Glutamatergic neuron (in vitro differentiated cells): ENCODE results near the gene DHDH. TPM values are rescaled to one million over a fixed set of nuclear protein-coding genes. Genes with fewer than 3 reads are reported as not detected.
"Not testable (repeated sequence)": the region's sequence is repeated elsewhere in the genome, so short reads cannot be mapped to it uniquely, and the experiment has no call there.

Experiments
- DNase-seq: peaks from one replicate; pipeline ENCODE4 v3.0.0; 2022
- H3K27ac Mint-ChIP-seq: one replicate; pipeline ENCODE4 v1.8.0; 2020; ENCODE audit warnings: mild to moderate bottlenecking, mixed read lengths, inconsistent platforms; ENCODE audit not compliant: unreplicated experiment
- H3K27me3 Mint-ChIP-seq: one replicate; pipeline ENCODE4 v1.8.0; 2020; ENCODE audit warnings: mild to moderate bottlenecking, moderate library complexity, mixed read lengths, inconsistent platforms; ENCODE audit not compliant: unreplicated experiment
- H3K36me3 Mint-ChIP-seq: one replicate; pipeline ENCODE4 v1.8.0; 2020; ENCODE audit warnings: mild to moderate bottlenecking, mixed read lengths, inconsistent platforms; ENCODE audit not compliant: unreplicated experiment
- H3K4me1 Mint-ChIP-seq: one replicate; pipeline ENCODE4 v1.8.0; 2020; ENCODE audit warnings: mild to moderate bottlenecking, low read depth, mixed read lengths, inconsistent platforms; ENCODE audit not compliant: unreplicated experiment
- H3K4me3 Mint-ChIP-seq: one replicate; pipeline ENCODE4 v1.8.0; 2020; ENCODE audit warnings: mild to moderate bottlenecking, mixed read lengths, inconsistent platforms; ENCODE audit not compliant: unreplicated experiment
- H3K9me3 Mint-ChIP-seq: one replicate; pipeline ENCODE4 v1.8.0; 2020; ENCODE audit warnings: mild to moderate bottlenecking, moderate library complexity, mixed read lengths, inconsistent platforms; ENCODE audit not compliant: unreplicated experiment
- CTCF ChIP-seq: fragments of 200-600 bp; sonication (generic); IDR thresholded peaks from one replicate; pipeline ENCODE4 v1.5.0; 2021; ENCODE audit not compliant: partially characterized antibody, unreplicated experiment
- total RNA-seq: library from RNA; stranded (reverse); fragmentation: NEBNext Ultra II Directional; extraction: Animal tissue kit (Norgen Biotek cat#: 25700); gene quantifications from one replicate; pipeline ENCODE4 v1.2.1, GENCODE V29; 2021; ENCODE audit not compliant: unreplicated experiment

Gene DHDH
- total RNA-seq, 1 donor from 2014 or later = not detected

GRCh38 chr19:48895226-48895625, 38.3 kb upstream of the DHDH start:
- H3K4me3 Mint-ChIP-seq = no peak overlapping the region
- no peak for TF ChIP-seq CTCF
- peaks cover 14% of the 10 kb centered on the region for H3K27me3 Mint-ChIP-seq

GRCh38 chr19:48896191-48896720, 37.2 kb upstream of the DHDH start:
- peaks cover 13% of the 10 kb centered on the region for H3K27me3 Mint-ChIP-seq
- H3K27ac Mint-ChIP-seq = no peak overlapping the region
- DNase-seq = peak; percentile 58
- TF ChIP-seq CTCF = no peak
- H3K4me3 Mint-ChIP-seq = no peak overlapping the region
- no peaks in the 10 kb centered on the region for H3K36me3 Mint-ChIP-seq
- H3K9me3 Mint-ChIP-seq = peaks cover 7% of the 10 kb centered on the region
- peaks cover 6% of the 10 kb centered on the region for H3K4me1 Mint-ChIP-seq

More at GRCh38 chr19:48895226-48895625, 38.3 kb upstream of the DHDH start:
- H3K27ac Mint-ChIP-seq = no peak overlapping the region
- H3K4me1 Mint-ChIP-seq = peaks cover 2% of the 10 kb centered on the region
- no peaks in the 10 kb centered on the region for H3K36me3 Mint-ChIP-seq
- peaks cover 10% of the 10 kb centered on the region for H3K9me3 Mint-ChIP-seq
- DNase-seq = no peak

GRCh38 chr19:48897181-48897580, 36.3 kb upstream of the DHDH start:
- H3K9me3 Mint-ChIP-seq = peaks cover 7% of the 10 kb centered on the region
- peaks cover 13% of the 10 kb centered on the region for H3K27me3 Mint-ChIP-seq
- H3K4me3 Mint-ChIP-seq = no peak overlapping the region
- peaks cover 6% of the 10 kb centered on the region for H3K4me1 Mint-ChIP-seq
- no peaks in the 10 kb centered on the region for H3K36me3 Mint-ChIP-seq
- H3K27ac Mint-ChIP-seq = no peak overlapping the region
- TF ChIP-seq CTCF = no peak
- no peak for DNase-seq

- DNase-seq, H3K36me3 Mint-ChIP-seq, H3K9me3 Mint-ChIP-seq, H3K4me1 Mint-ChIP-seq: not testable (repeated sequence)
- Mint-ChIP-seq H3K27ac (peak overlapping the region; percentile 92), H3K4me3 (peak overlapping the region; percentile 98), H3K27me3 (peaks cover 13% of the 10 kb centered on the region)
Measured at GRCh38 chr19:48899386-48899749, 34.1 kb upstream of the DHDH start.

- Mint-ChIP-seq H3K27ac (peak within 1 kb of the TSS; percentile 92), H3K36me3 (no peaks in the 10 kb centered on the region), H3K4me1 (peaks cover 5% of the 10 kb centered on the region), H3K27me3 (peaks cover 13% of the 10 kb centered on the region), H3K4me3 (peak within 1 kb of the TSS; percentile 98), H3K9me3 (peaks cover 5% of the 10 kb centered on the region)
- no peak for TF ChIP-seq CTCF
- DNase-seq = peak; percentile 100
Measured at GRCh38 chr19:48899781-48900476, 33.6 kb upstream of the DHDH start, which contains the start of gene NUCB1. NUCB1 (plus strand) TSS chr19:48900312; CDS start chr19:48900797, 485 bp downstream.
